Vagina (tissue), 2 donors: Measurements from ENCODE around the gene ISG20.

Experiments used
- CTCF ChIP-seq, 3 experiments: fragments of 450-650 bp in 2 of 3; fragments of 200-600 bp in 1 of 3; sonication (generic) in 1 of 3; IDR thresholded peaks; one replicate each; pipeline ENCODE4 v1.5.1; 2017 to 2019; ENCODE audit warnings: antibody characterized with exemption in 3 of 3, mild to moderate bottlenecking in 2 of 3, moderate library complexity in 2 of 3
- POLR2A ChIP-seq, 2 donors: fragments of 450-650 bp; IDR thresholded peaks; one replicate each; pipeline ENCODE4 v1.6.1; 2017; ENCODE audit warnings: antibody characterized with exemption in 2 of 2, mild to moderate bottlenecking in 2 of 2, moderate library complexity in 2 of 2
- POLR2AphosphoS5 ChIP-seq, 2 donors: sonication (generic); formaldehyde crosslinking; IDR thresholded peaks; one replicate each; pipeline ENCODE4 v1.9.0; 2017; ENCODE audit warnings: antibody characterized with exemption in 2 of 2, mild to moderate bottlenecking in 2 of 2, low read depth in 1 of 2; ENCODE audit not compliant: insufficient read depth in 1 of 2

- no peak for TF ChIP-seq CTCF (IDR thresholded peaks at IDR 0.05)
- no peak for TF ChIP-seq POLR2AphosphoS5 (IDR thresholded peaks at IDR 0.05; ENCODE audit: insufficient read depth in 1 of 2, low read depth in 1 of 2)
- no peak for TF ChIP-seq POLR2A (IDR thresholded peaks at IDR 0.05)
These were observed 14.6 kb downstream of the ISG20 start for GRCh38 chr15:88653200-88654064.
